SK-N-SH (cell line): ENCODE results near the gene OSGEPL1. TPM values are rescaled to one million over a fixed set of nuclear protein-coding genes. Genes with fewer than 3 reads are reported as not detected.
A peak's percentile ranks its signal among the peaks of the same experiment; 100 is the strongest.

Source experiments
- CTCF ChIA-PET: fragments of 300-600, 350-600 bp; formaldehyde crosslinking; extraction: SDS; loops from one replicate; lab custom pipeline; 2021; lab: Yijun Ruan, JAX
- POLR2A ChIA-PET: fragments of 350-600 bp; sonication (Branson Sonifier 250); formaldehyde crosslinking; extraction: SDS; loops from one replicate; lab custom pipeline; 2020; ENCODE audit warnings: antibody characterized with exemption, inconsistent platforms; lab: Yijun Ruan, JAX
- DNase-seq: peaks from one replicate; pipeline ENCODE4 v3.0.0; 2012
- H2AFZ ChIP-seq: fragments of 200-600 bp; sonication (generic); 2 replicates; pipeline ENCODE4 v1.8.1; 2016; ENCODE audit warnings: antibody characterized with exemption, mild to moderate bottlenecking, low read depth
- H3F3A ChIP-seq: fragments of 200-600 bp; sonication (generic); replicated peaks from 2 replicates; pipeline ENCODE3; 2016; ENCODE audit warnings: antibody characterized with exemption, mild to moderate bottlenecking; ENCODE audit not compliant: insufficient read depth
- H3K27ac ChIP-seq, 2 experiments: fragments of 200-500 bp in 1 of 2; fragments of 200-600 bp in 1 of 2; sonication (Bioruptor generic) in 1 of 2; sonication (generic), shearing (Covaris generic) in 1 of 2; 2 replicates each; pipeline versions ENCODE4 v1.5.1 to v1.6.1; 2014 to 2016; ENCODE audit warnings: low read depth in 2 of 2, inconsistent platforms in 1 of 2, low read length in 1 of 2, mild to moderate bottlenecking in 1 of 2, mixed read lengths in 1 of 2
- H3K27me3 ChIP-seq: fragments of 200-600 bp; sonication (generic), shearing (Covaris generic); 2 replicates; pipeline ENCODE4 v1.6.1; 2016; ENCODE audit warnings: mixed run types; ENCODE audit not compliant: insufficient read depth
- H3K36me3 ChIP-seq, 2 experiments: fragments of 200-500 bp in 1 of 2; fragments of 200-600 bp in 1 of 2; sonication (Bioruptor generic) in 1 of 2; sonication (generic) in 1 of 2; replicated peaks in 1 of 2; 2 replicates each; pipeline versions ENCODE3 to v1.5.1; 2014 to 2016; ENCODE audit warnings: low read length in 1 of 2, mild to moderate bottlenecking in 1 of 2; ENCODE audit not compliant: insufficient read depth in 2 of 2, control insufficient read depth in 1 of 2
- H3K4me1 ChIP-seq, 2 experiments: fragments of 200-500 bp in 1 of 2; fragments of 200-600 bp in 1 of 2; sonication (Bioruptor generic) in 1 of 2; sonication (generic), shearing (Covaris generic) in 1 of 2; 2 replicates each; pipeline versions ENCODE4 v1.5.1 to v1.6.1; 2014 to 2016; ENCODE audit warnings: low read depth in 1 of 2, low read length in 1 of 2, mixed run types in 1 of 2; ENCODE audit not compliant: insufficient read depth in 2 of 2, control insufficient read depth in 1 of 2
- H3K4me2 ChIP-seq: fragments of 200-600 bp; sonication (generic), shearing (Covaris generic); 2 replicates; pipeline ENCODE4 v1.6.1; 2017; ENCODE audit warnings: mixed run types
- H3K4me3 ChIP-seq, 2 experiments: fragments of 200-500 bp in 1 of 2; fragments of 200-600 bp in 1 of 2; sonication (Bioruptor generic) in 1 of 2; sonication (generic), shearing (Covaris generic) in 1 of 2; 2 replicates each; pipeline versions ENCODE4 v1.5.1 to v1.8.1; 2014 to 2016; ENCODE audit warnings: low read depth in 2 of 2, inconsistent platforms in 1 of 2, low read length in 1 of 2, mild to moderate bottlenecking in 1 of 2, mixed read lengths in 1 of 2, moderate library complexity in 1 of 2
- H3K79me2 ChIP-seq: fragments of 200-600 bp; sonication (generic); 2 replicates; pipeline ENCODE4 v1.8.1; 2017; ENCODE audit warnings: mild to moderate bottlenecking; ENCODE audit not compliant: insufficient read depth
- H3K9ac ChIP-seq: fragments of 200-600 bp; sonication (generic); 2 replicates; pipeline ENCODE4 v1.6.1; 2017; ENCODE audit warnings: mixed run types
- H3K9me2 ChIP-seq: fragments of 200-600 bp; sonication (generic); 2 replicates; pipeline ENCODE4 v1.6.1; 2017; ENCODE audit warnings: mixed run types
- H3K9me3 ChIP-seq: fragments of 200-600 bp; sonication (generic); 2 replicates; pipeline ENCODE4 v1.6.1; 2017; ENCODE audit warnings: mixed run types, mild to moderate bottlenecking, moderate library complexity
- H4K20me1 ChIP-seq: fragments of 200-600 bp; sonication (generic); 2 replicates; pipeline ENCODE4 v1.6.1; 2017; ENCODE audit warnings: mild to moderate bottlenecking, mixed run types; ENCODE audit not compliant: insufficient read depth
- ELF1 ChIP-seq: IDR thresholded peaks from 2 replicates; pipeline ENCODE4 v1.4.0; 2012
- EZH2phosphoT487 ChIP-seq: fragments of 200-600 bp; sonication (generic); IDR thresholded peaks from 2 replicates; pipeline ENCODE4 v1.6.1; 2017; ENCODE audit warnings: low read depth, mixed run types, mild to moderate bottlenecking, antibody characterized with exemption, moderate library complexity, borderline replicate concordance
- FOSL2 ChIP-seq: IDR thresholded peaks from 2 replicates; pipeline ENCODE4 v1.4.0; 2012; ENCODE audit warnings: low read depth, mild to moderate bottlenecking, moderate library complexity, borderline replicate concordance
- FOXJ3 ChIP-seq: sonication (generic); formaldehyde crosslinking; IDR thresholded peaks from 2 replicates; pipeline ENCODE4 v1.5.1; 2020; ENCODE audit warnings: mild to moderate bottlenecking, missing genetic modification reagents
- FOXM1 ChIP-seq: IDR thresholded peaks from 2 replicates; pipeline ENCODE4 v1.4.0; 2012; ENCODE audit warnings: low read depth, mild to moderate bottlenecking
- GABPA ChIP-seq: IDR thresholded peaks from 2 replicates; pipeline ENCODE4 v1.4.0; 2012; ENCODE audit warnings: low read depth, mild to moderate bottlenecking
- GATA2 ChIP-seq: sonication (generic); formaldehyde crosslinking; IDR thresholded peaks from 2 replicates; pipeline ENCODE4 v1.5.0; 2020; ENCODE audit warnings: mild to moderate bottlenecking, missing genetic modification reagents
- JUND ChIP-seq: IDR thresholded peaks from 2 replicates; pipeline ENCODE4 v1.4.0; 2012
- NRF1 ChIP-seq: IDR thresholded peaks from 2 replicates; pipeline ENCODE4 v1.6.1; 2012; ENCODE audit warnings: low read depth, mild to moderate bottlenecking, low read length
- POLR2AphosphoS5 ChIP-seq: IDR thresholded peaks from 2 replicates; pipeline ENCODE4 v1.6.1; 2012; ENCODE audit warnings: low read depth, low read length
- RAD21 ChIP-seq: IDR thresholded peaks from 2 replicates; pipeline ENCODE4 v1.6.1; 2012; ENCODE audit warnings: mild to moderate bottlenecking, low read length
- RCOR1 ChIP-seq: fragments of 150-350 bp; IDR thresholded peaks from 2 replicates; pipeline ENCODE4 v1.6.1; 2017; ENCODE audit warnings: antibody characterized with exemption, low read length
- SIN3A ChIP-seq: IDR thresholded peaks from 2 replicates; pipeline ENCODE4 v1.6.1; 2012; ENCODE audit warnings: low read depth, mild to moderate bottlenecking, low read length, moderate library complexity, borderline replicate concordance
- TCF12 ChIP-seq: IDR thresholded peaks from 2 replicates; pipeline ENCODE4 v1.4.0; 2012
- TEAD4 ChIP-seq: IDR thresholded peaks from 2 replicates; pipeline ENCODE4 v1.4.0; 2012; ENCODE audit warnings: mild to moderate bottlenecking, borderline replicate concordance; ENCODE audit not compliant: insufficient read depth
- USF1 ChIP-seq: IDR thresholded peaks from 2 replicates; pipeline ENCODE4 v1.4.0; 2012; ENCODE audit warnings: low read depth, borderline replicate concordance
- YY1 ChIP-seq: IDR thresholded peaks from 2 replicates; pipeline ENCODE4 v1.4.0; 2012; ENCODE audit warnings: low read depth, mild to moderate bottlenecking
- WGBS: methylation state at CpG from one replicate; pipeline ENCODE4 v1.1.6; 2017; ENCODE audit warnings: low lambda C conversion rate; 5-methylcytosine and 5-hydroxymethylcytosine counted together
- polyA plus RNA-seq, 3 experiments: library from polyadenylated mRNA; depleted of rRNA; stranded (reverse); fragments of >200 nt; gene quantifications; 2 replicates each; pipeline ENCODE4 v1.2.3, GENCODE V29; 2012
- TF ChIP-seq, protein P1 (sequence below): fragments of 150-350 bp; IDR thresholded peaks from 2 replicates; pipeline ENCODE4 v1.6.1; 2016; ENCODE audit warnings: mild to moderate bottlenecking, low read depth, low read length
- TF ChIP-seq, protein P2 (sequence below): IDR thresholded peaks from 2 replicates; pipeline ENCODE4; 2012
- TF ChIP-seq, protein P3 (sequence below): fragments of 200-600 bp; sonication (generic); IDR thresholded peaks from 2 replicates; pipeline ENCODE4 v1.6.1; 2017; ENCODE audit warnings: antibody characterized with exemption, mild to moderate bottlenecking, moderate library complexity
- TF ChIP-seq, protein P4 (sequence below): IDR thresholded peaks from 2 replicates; pipeline ENCODE4 v1.6.1; 2012; ENCODE audit warnings: mild to moderate bottlenecking, low read depth, low read length, moderate library complexity
- TF ChIP-seq, protein P5 (sequence below): IDR thresholded peaks from 2 replicates; pipeline ENCODE4 v1.4.0; 2012; ENCODE audit warnings: low read depth

Gene OSGEPL1, protein sequence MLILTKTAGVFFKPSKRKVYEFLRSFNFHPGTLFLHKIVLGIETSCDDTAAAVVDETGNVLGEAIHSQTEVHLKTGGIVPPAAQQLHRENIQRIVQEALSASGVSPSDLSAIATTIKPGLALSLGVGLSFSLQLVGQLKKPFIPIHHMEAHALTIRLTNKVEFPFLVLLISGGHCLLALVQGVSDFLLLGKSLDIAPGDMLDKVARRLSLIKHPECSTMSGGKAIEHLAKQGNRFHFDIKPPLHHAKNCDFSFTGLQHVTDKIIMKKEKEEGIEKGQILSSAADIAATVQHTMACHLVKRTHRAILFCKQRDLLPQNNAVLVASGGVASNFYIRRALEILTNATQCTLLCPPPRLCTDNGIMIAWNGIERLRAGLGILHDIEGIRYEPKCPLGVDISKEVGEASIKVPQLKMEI
- polyA plus RNA-seq (2012; rRNA removed) = 5.8 and 8.3 TPM in 2 replicates
- 8.5 and 8.6 TPM in 2 replicates for polyA plus RNA-seq (2012; cell fraction: cytosol; rRNA removed)
- 6.3 and 12.0 TPM in 2 replicates for polyA plus RNA-seq (2012; cell fraction: nucleus; rRNA removed)

DNA sequence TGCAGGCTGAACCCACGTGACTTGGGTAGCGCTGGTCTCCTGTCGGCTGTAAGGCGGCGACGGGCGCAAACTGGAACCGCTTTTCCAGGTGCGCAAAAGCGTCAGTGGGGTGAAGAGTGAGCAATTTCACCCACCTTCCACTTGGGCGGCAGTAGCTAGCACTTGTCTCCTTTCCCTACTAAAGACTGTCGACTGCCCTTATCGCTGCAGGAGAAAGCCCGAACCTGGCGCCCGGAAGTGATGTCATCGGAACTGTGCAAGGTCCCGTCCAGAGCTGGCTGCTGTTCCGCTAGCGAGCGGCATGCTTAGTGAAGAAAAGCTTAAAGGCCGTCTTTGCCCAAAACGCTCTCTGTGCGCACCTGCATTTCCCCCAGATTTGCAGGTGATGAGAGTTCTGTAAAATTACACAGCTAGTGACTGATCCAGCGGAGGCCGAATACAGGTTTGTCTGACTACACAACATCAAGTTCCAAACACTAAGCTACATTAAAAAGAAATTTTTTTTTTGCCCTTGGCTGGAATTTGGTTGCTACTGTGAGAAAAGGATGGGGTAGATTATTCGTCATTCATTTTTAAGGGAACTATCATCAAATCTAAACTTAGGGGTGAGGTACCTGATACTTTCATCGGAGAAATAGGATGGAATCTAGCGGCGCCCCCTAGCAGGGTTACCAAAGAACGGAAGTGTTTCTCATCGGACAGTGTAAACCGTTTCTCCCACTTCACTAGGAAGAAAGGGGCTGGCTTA is at the start of gene OSGEPL1:
OSGEPL1 (minus strand) TSS at position 242 of the 748 bp plus-strand sequence. CDS start 1,152 bp downstream, outside the sequence.
- Histone ChIP-seq H3K4me3 (peak within 1 kb of the TSS; percentile 83 to 90), H3K27me3 (no peaks in the 10 kb centered on the region), H4K20me1 (no peaks in the 10 kb centered on the region), H3F3A (peaks cover 18% of the 10 kb centered on the region), H3K9me3 (no peaks in the 10 kb centered on the region), H3K9me2 (no peaks in the 10 kb centered on the region), H3K9ac (peak within 1 kb of the TSS; percentile 88), H2AFZ (peak within 1 kb of the TSS; percentile 96), H3K79me2 (peaks cover 12% of the 10 kb centered on the region; the same call in 1 of the 2 replicates), H3K4me1 (peaks cover 8 to 13% of the 10 kb centered on the region in 2 experiments; a peak in 2 of 4 replicates), H3K4me2 (peak within 1 kb of the TSS; percentile 90), H3K36me3 (peaks cover 12 to 18% of the 10 kb centered on the region in 2 experiments), H3K27ac (peak within 1 kb of the TSS; percentile 86 to 97)
- ChIA-PET POLR2A (interaction anchor here (1.1 to 2.9 kb wide), 5 partner anchors 12 to 322 kb away, joined by 4 to 31 read pairs (median 5); partner anchors contain the start of genes ORMDL1, PMS1 and SLC40A1), CTCF (interaction anchor here (0.5 to 4.5 kb wide), 29 partner anchors 9 to 820 kb away, joined by 3 to 36 read pairs (median 4); partner anchors contain the start of genes ANKAR, ASNSD1, ORMDL1 and PMS1)
- under 1% methylated on average over 33 of the region's 33 CpGs for WGBS
- peak; percentile 81 for DNase-seq
- TF ChIP-seq NRF1 (no peak), FOXJ3 (CRISPR knock-in tag) (no peak), TCF12 (no peak), FOXM1 (no peak), ELF1 (peak; percentile 38; the same call in 1 of the 2 replicates), RAD21 (no peak), FOSL2 (no peak), JUND (0 out of 2 replicates have a peak, but pooled peaks have one; percentile 4), RCOR1 (no peak; the same call in 1 of the 2 replicates), GATA2 (peak; percentile 48), USF1 (peak; percentile 90), GABPA (peak; percentile 83), POLR2AphosphoS5 (peak; percentile 73), YY1 (peak; percentile 15; the same call in 1 of the 2 replicates), SIN3A (peak; percentile 72; the same call in 1 of the 2 replicates), EZH2phosphoT487 (no peak), TEAD4 (no peak)
- TF ChIP-seq, protein P1, sequence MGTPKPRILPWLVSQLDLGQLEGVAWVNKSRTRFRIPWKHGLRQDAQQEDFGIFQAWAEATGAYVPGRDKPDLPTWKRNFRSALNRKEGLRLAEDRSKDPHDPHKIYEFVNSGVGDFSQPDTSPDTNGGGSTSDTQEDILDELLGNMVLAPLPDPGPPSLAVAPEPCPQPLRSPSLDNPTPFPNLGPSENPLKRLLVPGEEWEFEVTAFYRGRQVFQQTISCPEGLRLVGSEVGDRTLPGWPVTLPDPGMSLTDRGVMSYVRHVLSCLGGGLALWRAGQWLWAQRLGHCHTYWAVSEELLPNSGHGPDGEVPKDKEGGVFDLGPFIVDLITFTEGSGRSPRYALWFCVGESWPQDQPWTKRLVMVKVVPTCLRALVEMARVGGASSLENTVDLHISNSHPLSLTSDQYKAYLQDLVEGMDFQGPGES = no peak
- TF ChIP-seq, protein P2, sequence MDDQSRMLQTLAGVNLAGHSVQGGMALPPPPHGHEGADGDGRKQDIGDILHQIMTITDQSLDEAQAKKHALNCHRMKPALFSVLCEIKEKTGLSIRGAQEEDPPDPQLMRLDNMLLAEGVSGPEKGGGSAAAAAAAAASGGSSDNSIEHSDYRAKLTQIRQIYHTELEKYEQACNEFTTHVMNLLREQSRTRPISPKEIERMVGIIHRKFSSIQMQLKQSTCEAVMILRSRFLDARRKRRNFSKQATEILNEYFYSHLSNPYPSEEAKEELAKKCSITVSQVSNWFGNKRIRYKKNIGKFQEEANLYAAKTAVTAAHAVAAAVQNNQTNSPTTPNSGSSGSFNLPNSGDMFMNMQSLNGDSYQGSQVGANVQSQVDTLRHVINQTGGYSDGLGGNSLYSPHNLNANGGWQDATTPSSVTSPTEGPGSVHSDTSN = 0 out of 2 replicates have a peak, but pooled peaks have one; percentile 13
- TF ChIP-seq, protein P3, sequence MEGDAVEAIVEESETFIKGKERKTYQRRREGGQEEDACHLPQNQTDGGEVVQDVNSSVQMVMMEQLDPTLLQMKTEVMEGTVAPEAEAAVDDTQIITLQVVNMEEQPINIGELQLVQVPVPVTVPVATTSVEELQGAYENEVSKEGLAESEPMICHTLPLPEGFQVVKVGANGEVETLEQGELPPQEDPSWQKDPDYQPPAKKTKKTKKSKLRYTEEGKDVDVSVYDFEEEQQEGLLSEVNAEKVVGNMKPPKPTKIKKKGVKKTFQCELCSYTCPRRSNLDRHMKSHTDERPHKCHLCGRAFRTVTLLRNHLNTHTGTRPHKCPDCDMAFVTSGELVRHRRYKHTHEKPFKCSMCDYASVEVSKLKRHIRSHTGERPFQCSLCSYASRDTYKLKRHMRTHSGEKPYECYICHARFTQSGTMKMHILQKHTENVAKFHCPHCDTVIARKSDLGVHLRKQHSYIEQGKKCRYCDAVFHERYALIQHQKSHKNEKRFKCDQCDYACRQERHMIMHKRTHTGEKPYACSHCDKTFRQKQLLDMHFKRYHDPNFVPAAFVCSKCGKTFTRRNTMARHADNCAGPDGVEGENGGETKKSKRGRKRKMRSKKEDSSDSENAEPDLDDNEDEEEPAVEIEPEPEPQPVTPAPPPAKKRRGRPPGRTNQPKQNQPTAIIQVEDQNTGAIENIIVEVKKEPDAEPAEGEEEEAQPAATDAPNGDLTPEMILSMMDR = peak; percentile 80
- TF ChIP-seq, protein P4, sequence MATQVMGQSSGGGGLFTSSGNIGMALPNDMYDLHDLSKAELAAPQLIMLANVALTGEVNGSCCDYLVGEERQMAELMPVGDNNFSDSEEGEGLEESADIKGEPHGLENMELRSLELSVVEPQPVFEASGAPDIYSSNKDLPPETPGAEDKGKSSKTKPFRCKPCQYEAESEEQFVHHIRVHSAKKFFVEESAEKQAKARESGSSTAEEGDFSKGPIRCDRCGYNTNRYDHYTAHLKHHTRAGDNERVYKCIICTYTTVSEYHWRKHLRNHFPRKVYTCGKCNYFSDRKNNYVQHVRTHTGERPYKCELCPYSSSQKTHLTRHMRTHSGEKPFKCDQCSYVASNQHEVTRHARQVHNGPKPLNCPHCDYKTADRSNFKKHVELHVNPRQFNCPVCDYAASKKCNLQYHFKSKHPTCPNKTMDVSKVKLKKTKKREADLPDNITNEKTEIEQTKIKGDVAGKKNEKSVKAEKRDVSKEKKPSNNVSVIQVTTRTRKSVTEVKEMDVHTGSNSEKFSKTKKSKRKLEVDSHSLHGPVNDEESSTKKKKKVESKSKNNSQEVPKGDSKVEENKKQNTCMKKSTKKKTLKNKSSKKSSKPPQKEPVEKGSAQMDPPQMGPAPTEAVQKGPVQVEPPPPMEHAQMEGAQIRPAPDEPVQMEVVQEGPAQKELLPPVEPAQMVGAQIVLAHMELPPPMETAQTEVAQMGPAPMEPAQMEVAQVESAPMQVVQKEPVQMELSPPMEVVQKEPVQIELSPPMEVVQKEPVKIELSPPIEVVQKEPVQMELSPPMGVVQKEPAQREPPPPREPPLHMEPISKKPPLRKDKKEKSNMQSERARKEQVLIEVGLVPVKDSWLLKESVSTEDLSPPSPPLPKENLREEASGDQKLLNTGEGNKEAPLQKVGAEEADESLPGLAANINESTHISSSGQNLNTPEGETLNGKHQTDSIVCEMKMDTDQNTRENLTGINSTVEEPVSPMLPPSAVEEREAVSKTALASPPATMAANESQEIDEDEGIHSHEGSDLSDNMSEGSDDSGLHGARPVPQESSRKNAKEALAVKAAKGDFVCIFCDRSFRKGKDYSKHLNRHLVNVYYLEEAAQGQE = no peak
- TF ChIP-seq, protein P5, sequence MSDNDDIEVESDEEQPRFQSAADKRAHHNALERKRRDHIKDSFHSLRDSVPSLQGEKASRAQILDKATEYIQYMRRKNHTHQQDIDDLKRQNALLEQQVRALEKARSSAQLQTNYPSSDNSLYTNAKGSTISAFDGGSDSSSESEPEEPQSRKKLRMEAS = peak; percentile 95
